Activated CD4-positive, alpha-beta T cell treated with anti-CD3 and anti-CD28 coated beads, Interleukin-2, amount 50 U/mL, for 4 hours (primary cell): ENCODE data around the gene MAPK7.

Source experiments
- DNase-seq, 2 experiments: peaks; one replicate each; pipeline ENCODE4 v3.0.0-alpha.2; 2020

MAPK7 gene

DNA sequence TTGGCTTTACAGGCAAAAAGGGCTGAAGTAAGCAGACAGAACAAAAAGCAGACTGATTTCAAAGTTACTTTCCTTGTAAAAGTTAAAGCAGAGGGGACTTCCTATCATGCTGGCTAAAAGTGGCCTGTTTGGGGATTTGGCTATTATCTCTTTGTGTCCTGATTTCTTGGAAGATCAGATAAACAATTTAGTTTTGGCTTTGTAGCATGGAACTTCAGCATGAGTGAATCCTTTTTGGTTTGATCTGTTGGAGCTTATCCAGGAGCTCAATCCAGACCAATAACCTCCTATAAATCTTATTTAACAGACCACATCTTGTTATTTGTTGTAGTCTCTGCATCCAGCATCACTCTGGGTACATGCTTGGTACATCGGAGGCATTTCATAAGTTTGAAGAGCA lies 23.9 kb downstream of the MAPK7 start:
- no peak for DNase-seq

DNA sequence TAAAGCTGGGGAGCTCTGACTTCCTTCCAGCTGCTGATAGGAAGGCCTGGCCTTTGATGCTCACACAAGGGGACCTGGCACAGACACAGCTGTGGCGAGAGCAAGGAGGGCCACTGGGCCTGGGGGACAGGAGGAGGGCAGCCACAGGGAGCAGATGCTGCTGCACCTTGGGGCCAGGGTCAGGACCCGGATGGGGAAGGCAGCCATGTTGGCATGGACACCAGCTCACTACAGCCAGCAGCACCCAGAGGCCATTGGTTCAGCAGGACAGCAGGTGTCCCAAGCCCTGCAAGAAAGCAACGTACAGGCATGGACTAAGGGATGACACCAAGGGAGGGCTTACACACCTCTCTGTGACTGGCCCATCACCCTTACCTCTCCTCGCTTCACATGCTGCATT lies 24.7 kb downstream of the MAPK7 start:
- DNase-seq, result no peak

GRCh38 chr17:19404264-19404663 lies 26.0 kb downstream of the MAPK7 start:
- DNase-seq, result no peak

DNA sequence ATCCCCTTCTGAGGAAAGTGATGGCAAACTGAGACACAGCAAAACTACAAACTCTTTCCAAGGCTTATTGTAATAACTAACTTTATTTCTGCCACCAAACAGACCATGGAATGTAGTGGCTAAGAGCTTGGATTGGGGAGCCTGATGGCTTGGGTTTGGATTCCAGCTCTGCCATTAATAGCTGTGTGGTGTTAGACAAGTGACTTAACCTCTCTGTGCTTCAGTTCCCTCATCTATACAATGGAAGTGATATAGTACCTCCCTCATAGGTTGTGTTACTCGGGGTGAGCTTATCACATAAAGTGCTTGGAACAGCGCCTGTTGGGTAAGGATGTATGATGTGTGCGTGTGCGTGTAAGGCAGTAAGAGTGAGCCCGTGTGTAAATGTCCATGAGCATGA lies 26.8 kb downstream of the MAPK7 start:
- no peak for DNase-seq

DNA sequence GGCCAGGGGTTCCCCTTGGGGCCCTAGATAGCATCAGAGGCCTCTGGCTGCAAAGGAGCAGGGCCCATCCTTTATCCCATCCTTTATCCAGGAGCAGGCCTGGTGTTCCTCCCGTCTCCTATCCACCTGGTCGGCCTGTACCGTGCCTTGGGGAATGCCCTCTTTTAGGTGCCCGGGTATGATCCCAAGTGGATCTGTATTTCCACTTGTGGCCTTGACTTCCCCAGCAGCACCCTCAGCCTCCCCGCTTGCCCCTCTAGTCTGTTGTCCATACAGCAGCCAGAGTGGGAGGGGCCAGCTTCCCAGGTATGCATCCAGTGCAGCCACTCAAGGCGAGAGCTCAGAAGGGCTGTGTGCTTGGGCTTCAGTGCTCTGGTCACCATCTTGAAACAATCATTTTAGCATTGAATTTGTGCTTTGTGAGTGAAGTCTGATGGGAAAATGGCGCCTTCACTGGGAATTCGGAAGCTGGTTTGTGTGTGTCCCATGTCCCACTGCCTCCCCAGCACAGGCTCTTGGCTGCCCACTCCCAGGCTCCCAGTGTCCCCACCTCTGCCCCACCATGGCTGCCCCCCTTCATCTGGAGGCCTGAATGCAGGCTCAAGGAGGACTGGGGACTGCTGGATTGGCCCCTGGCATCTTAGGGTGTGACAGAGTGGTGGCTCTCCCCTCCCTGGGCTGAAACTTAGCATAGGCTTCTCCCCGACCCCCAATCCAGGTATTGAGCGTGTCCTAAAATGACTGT lies 29.5 kb downstream of the MAPK7 start:
- no peak for DNase-seq

- no peak for DNase-seq
Measured at GRCh38 chr17:19408346-19408710, 30.0 kb downstream of the MAPK7 start.

- DNase-seq, result no peak
Measured at GRCh38 chr17:19409066-19409465, 30.8 kb downstream of the MAPK7 start.

- no peak for DNase-seq
Measured at GRCh38 chr17:19409509-19409908, 31.2 kb downstream of the MAPK7 start.

DNA sequence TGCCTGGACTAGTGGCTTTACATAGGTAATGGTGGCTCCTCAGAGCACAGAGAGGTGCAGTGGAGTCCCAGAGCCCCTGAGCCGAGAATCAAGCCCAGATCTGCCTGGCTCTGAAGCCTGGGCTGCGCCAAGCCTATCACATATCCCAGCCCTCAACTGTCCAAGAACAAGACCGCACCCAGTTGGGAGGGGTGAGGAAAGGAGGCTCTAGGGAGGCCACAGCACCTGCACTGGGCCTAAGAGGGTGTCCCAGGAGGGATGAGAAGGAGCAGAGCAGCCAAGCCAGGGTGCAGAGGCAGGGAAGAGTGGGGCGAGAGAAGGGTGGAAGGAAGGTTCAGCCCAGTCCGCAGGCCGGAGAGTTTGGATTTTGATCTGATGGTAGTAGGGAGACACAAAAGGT lies 31.8 kb downstream of the MAPK7 start:
- no peak for DNase-seq

GRCh38 chr17:19410875-19411620 lies 32.8 kb downstream of the MAPK7 start, which contains the start of gene RNF112:
TSS of gene RNF112 (plus strand) at chr17:19411232. CDS start at chr17:19411409, 177 bp downstream.
- DNase-seq, result no peak

GRCh38 chr17:19411631-19412030 lies 33.3 kb downstream of the MAPK7 start:
- DNase-seq, result no peak

DNA sequence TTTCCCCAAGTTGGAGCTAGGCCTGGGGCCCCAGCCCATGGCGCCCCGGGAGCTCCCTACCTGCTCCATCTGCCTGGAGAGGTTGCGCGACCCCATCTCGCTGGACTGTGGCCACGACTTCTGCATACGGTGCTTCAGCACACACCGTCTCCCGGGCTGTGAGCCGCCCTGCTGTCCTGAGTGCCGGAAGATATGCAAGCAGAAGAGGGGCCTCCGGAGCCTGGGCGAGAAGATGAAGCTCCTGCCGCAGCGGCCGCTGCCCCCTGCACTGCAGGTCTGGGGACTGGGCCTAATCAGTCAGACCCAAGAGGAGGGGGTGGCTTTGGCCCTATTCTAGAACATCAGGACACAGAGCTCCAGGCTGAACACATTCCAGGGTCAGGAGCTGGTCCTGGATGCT lies 34.2 kb downstream of the MAPK7 start:
- no peak for DNase-seq

DNA sequence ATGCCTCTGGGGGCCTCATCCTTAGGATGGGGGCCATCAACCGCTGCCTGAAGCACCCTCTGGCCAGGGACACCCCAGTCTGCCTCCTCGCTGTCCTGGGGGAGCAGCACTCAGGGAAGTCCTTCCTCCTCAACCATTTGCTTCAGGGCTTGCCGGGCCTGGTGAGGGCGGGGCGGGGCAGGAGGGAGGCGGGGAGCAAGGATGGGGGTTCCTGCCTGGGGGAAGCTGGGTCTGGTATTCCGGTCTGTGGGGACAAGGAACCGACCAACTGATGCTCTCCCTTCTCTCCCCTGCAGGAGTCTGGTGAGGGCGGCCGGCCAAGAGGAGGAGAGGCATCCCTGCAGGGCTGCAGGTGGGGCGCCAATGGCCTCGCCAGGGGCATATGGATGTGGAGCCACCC lies 34.7 kb downstream of the MAPK7 start:
- DNase-seq, result no peak

DNA sequence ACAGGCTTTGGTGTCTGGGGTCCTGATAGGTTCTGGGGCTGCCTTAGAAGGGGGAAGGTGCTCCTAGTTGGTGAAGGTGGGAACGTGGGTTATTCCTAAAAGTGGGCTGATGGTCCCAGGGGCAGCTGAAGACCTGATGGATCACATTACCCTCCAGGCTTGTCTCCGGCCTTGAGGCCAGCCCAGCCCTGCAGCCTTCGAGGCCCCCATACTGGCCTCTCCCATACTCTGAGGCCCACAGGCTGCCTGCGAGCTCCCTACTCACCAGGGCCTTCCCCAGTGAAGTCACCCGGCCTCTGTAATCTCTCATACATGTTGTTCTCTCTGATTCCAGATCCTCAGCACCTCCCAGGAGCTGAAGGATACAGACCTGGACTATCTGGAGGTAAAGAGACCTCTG lies 35.5 kb downstream of the MAPK7 start:
- DNase-seq, result no peak

DNA sequence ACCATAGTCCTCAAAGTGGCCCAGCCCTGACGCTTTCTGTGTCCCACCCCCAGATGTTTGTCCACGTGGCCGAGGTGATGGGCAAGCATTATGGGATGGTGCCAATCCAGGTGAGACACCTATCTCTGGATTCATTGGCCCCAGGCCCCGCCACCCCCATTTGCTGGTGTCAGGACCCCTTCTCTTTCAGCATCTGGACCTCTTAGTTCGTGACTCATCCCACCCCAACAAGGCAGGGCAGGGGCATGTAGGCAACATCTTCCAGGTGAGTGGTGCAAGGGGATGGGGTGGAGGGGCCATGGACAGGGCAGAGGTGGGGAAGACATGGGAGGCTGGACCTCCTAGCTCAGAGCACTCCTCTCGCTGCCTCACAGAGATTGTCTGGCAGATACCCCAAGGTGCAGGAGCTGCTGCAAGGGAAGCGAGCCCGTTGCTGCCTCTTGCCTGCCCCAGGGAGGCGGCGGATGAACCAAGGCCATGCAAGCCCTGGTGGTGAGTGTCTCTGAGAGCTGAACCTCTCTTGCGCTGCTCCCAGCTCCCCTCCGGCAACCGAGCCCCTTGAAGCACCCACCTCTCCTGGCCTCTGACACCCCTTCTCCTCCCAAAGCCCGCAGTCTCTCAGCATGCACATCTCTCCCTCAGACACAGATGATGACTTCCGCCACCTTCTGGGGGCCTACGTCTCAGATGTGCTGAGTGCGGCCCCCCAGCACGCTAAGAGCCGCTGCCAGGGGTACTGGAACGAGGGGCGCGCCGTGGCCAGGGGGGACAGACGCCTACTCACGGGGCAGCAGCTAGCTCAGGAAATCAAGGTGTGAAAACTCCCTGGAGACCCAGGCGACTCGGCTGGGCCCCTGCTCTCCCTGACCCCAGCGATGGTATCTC lies 36.3 kb downstream of the MAPK7 start:
- DNase-seq, result no peak

DNA sequence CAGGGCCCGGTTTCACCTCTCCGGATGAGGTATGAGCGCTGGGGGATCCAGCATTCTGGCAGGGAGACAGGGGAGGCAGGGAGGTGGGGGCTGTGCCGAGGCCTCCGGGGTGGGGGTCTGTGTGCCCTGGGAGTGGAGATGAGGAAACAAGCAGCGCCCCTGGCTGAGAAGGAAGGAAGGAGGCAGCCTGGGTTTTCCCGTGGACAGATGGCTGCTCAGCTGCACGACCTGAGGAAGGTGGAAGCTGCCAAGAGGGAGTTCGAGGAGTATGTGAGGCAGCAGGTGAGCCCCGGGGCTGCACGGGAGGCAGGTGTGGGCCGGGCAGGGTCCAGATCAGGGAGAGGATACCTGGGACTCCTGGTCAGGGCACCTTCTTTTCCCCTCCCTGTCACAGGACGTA lies 37.0 kb downstream of the MAPK7 start:
- DNase-seq, result no peak

- DNase-seq, result no peak
Measured at GRCh38 chr17:19415806-19416775, 37.8 kb downstream of the MAPK7 start.

DNA sequence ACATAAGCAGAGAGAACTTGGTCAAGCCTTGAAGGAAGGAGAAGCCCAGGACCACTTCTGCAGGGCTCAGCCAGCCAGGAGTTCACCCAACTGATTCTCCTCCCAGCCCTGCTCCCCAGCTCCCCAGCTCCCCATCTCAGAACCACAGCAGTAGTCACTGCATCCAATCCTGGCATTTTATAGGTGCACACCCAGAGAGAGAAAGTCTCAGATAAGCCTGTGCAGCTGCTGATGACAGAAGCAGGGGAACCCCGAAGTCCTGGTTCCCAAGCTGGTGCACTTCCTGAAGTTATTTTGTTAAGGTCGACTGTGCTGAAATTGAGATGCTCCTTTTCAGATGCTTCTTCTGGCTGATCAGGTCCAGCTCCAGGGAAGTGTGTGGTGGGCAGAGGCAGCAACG lies 39.3 kb downstream of the MAPK7 start:
- no peak for DNase-seq

GRCh38 chr17:19418251-19418992 lies 40.1 kb downstream of the MAPK7 start:
- DNase-seq, result no peak

DNA sequence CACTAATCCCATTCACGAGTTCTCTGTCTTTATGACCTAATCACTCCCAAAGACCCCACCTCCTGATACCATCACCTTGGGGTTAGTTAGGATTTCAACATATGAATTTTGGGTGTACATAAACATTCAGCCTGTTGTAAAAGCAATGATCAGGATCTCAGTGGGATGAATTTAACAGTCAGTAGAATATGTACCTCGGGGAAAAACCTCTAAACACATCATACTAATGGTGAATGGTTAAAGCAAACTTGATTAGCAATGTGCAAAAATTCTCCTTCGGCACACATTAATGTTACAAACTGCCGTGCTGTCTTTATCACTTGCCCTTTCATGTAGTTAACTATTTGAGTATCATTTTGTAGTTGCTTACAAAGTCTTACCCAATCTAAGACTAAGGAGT lies 42.9 kb downstream of the MAPK7 start:
- no peak for DNase-seq

GRCh38 chr17:19421926-19422325 lies 43.6 kb downstream of the MAPK7 start:
- DNase-seq, result no peak
